ENCODE data around the gene RUFY1. TPM values are rescaled to one million over a fixed set of nuclear protein-coding genes. Genes with fewer than 3 reads are reported as not detected.

Gene RUFY1
- total RNA-seq, 1 experiment from 2014 or later = 63.9 TPM

GRCh38 chr5:179530069-179530998 lies 20.0 kb upstream of the RUFY1 start:
- no peak for TF ChIP-seq EZH2 (IDR thresholded peaks at IDR 0.05; ENCODE audit: low read depth)
- no peak for TF ChIP-seq CTCF (conservative IDR thresholded peaks at IDR 0.05)
- H3F3A ChIP-seq (ENCODE audit: insufficient read depth, low read depth) = no peaks in the 10 kb centered on the region
- POLR2A ChIA-PET (ENCODE audit: unreplicated experiment) = no interaction called here
- H2AFZ ChIP-seq = no peak overlapping the region
- no peaks in the 10 kb centered on the region for H4K20me1 ChIP-seq (ENCODE audit: insufficient read depth)
- no peak overlapping the region for H3K27ac ChIP-seq
- H3K4me3 ChIP-seq = no peak overlapping the region
- CTCF ChIA-PET = no interaction called here
- no peaks in the 10 kb centered on the region for H3K9me2 ChIP-seq (ENCODE audit: insufficient read depth)
- H3K79me2 ChIP-seq (ENCODE audit: low read depth) = no peaks in the 10 kb centered on the region
- no TSS peak for BruUV-seq (replicated peaks)
- H3K9me3 ChIP-seq (ENCODE audit: insufficient read depth, low read depth) = no peaks in the 10 kb centered on the region; the same call in 1 of the 2 replicates
- DNase-seq = no peak
- peaks cover 4% of the 10 kb centered on the region; the same call in 1 of the 2 replicates for H3K27me3 ChIP-seq (ENCODE audit: insufficient read depth, low read depth)
- intact Hi-C loops (cut with micrococcal nuclease; ENCODE audit: unreplicated experiment) = no loop called here
- H3K4me2 ChIP-seq = no peak overlapping the region
- no peaks in the 10 kb centered on the region for H3K4me1 ChIP-seq (replicated peaks; ENCODE audit: insufficient read depth)
- H3K36me3 ChIP-seq (ENCODE audit: low read depth) = no peaks in the 10 kb centered on the region

- Histone ChIP-seq H3K9me2 (ENCODE audit: insufficient read depth) (no peaks in the 10 kb centered on the region), H3K36me3 (ENCODE audit: low read depth) (no peaks in the 10 kb centered on the region), H3K4me1 (replicated peaks; ENCODE audit: insufficient read depth) (no peaks in the 10 kb centered on the region), H3K27me3 (ENCODE audit: insufficient read depth, low read depth) (no peaks in the 10 kb centered on the region), H2AFZ (no peak overlapping the region), H3K4me3 (no peak overlapping the region), H3K9me3 (ENCODE audit: insufficient read depth, low read depth) (no peaks in the 10 kb centered on the region; the same call in 1 of the 2 replicates), H3K4me2 (no peak overlapping the region), H3F3A (ENCODE audit: insufficient read depth, low read depth) (no peaks in the 10 kb centered on the region), H3K79me2 (ENCODE audit: low read depth) (no peaks in the 10 kb centered on the region), H3K27ac (no peak overlapping the region), H4K20me1 (ENCODE audit: insufficient read depth) (no peaks in the 10 kb centered on the region)
- POLR2A ChIA-PET (ENCODE audit: unreplicated experiment) = no interaction called here
- intact Hi-C loops (cut with micrococcal nuclease; ENCODE audit: unreplicated experiment) = no loop called here
- CTCF ChIA-PET = no interaction called here
- BruUV-seq (replicated peaks) = no TSS peak
- DNase-seq = no peak
- TF ChIP-seq CTCF (conservative IDR thresholded peaks at IDR 0.05) (no peak), EZH2 (IDR thresholded peaks at IDR 0.05; ENCODE audit: low read depth) (no peak)
Observed at GRCh38 chr5:179533024-179533423, 17.3 kb upstream of the RUFY1 start.

GRCh38 chr5:179533907-179534306 lies 16.4 kb upstream of the RUFY1 start:
- no peaks in the 10 kb centered on the region for H3K79me2 ChIP-seq (ENCODE audit: low read depth)
- no TSS peak for BruUV-seq (replicated peaks)
- no peak overlapping the region for H3K27ac ChIP-seq
- TF ChIP-seq EZH2 (IDR thresholded peaks at IDR 0.05; ENCODE audit: low read depth) = no peak
- TF ChIP-seq CTCF (conservative IDR thresholded peaks at IDR 0.05) = no peak
- H3K9me2 ChIP-seq (ENCODE audit: insufficient read depth) = no peaks in the 10 kb centered on the region
- ChIA-PET CTCF (interaction anchor here (0.6 kb wide), 1 partner anchor 594 kb away, joined by 3 read pairs; no protein-coding TSS in a partner anchor), POLR2A (ENCODE audit: unreplicated experiment) (no interaction called here)
- no peaks in the 10 kb centered on the region for H3F3A ChIP-seq (ENCODE audit: insufficient read depth, low read depth)
- H3K9me3 ChIP-seq (ENCODE audit: insufficient read depth, low read depth) = no peaks in the 10 kb centered on the region; the same call in 1 of the 2 replicates
- H3K36me3 ChIP-seq (ENCODE audit: low read depth) = no peaks in the 10 kb centered on the region
- no peak overlapping the region for H2AFZ ChIP-seq
- intact Hi-C loops (cut with micrococcal nuclease; ENCODE audit: unreplicated experiment) = no loop called here
- no peak for DNase-seq
- no peaks in the 10 kb centered on the region for H3K4me1 ChIP-seq (replicated peaks; ENCODE audit: insufficient read depth)
- H4K20me1 ChIP-seq (ENCODE audit: insufficient read depth) = no peaks in the 10 kb centered on the region
- no peak overlapping the region for H3K4me2 ChIP-seq
- H3K4me3 ChIP-seq = no peak overlapping the region
- no peaks in the 10 kb centered on the region for H3K27me3 ChIP-seq (ENCODE audit: insufficient read depth, low read depth)

All from PC-9 (cell line).